ENCODE results near the gene LRRC75A.

DNA sequence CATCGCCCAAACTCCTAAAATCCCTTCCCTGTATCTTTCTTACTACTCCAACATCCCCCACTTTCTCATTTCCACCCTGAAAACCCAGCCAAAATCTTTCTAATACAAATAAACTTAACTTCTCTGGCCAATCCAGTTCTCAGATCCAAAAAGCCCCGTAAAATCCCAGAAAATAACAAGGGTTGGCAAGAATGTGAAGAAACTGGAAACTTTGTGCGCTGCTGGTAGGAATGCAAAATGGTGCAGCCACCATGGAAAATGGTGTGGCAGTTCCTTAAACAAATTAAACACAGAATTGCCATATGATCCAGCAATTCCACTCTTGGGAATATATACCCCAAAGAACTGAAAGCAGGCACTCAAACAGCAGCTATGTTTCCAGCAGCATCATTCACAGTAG, 24.1 kb downstream of the LRRC75A start:
- no peak for TF ChIP-seq GATA2 (IDR thresholded peaks at IDR 0.05; ENCODE audit: low read depth, low read length)
- TF ChIP-seq GATA3 (IDR thresholded peaks at IDR 0.05; ENCODE audit: low read depth, low read length) = no peak

All from SH-SY5Y (cell line).